Central memory CD4-positive, alpha-beta T cell (primary cell): ENCODE measurements around the gene SPNS3.

Experiments
- DNase-seq: peaks from one replicate; pipeline ENCODE4 v3.0.0; 2022

The SPNS3 gene

DNA sequence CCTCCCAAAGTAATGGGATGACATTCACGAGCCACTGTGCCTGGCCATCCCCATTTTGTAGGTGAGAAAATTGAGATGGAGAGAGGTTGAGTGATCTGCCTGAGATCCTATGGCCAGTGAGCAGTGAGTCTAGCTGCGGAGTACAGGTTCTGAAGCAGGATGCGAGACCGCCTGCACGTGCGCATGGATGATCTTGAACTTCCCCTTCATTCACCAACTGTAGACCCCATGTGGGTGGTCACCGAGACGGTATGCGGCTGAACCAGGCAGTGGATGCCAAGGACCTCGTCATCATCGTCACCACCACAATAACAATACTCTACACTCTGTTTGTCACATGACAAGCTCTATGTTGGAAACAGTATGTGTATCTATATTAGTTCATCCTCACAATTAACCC is 6.2 kb upstream of the SPNS3 start:
- DNase-seq: no peak

DNA sequence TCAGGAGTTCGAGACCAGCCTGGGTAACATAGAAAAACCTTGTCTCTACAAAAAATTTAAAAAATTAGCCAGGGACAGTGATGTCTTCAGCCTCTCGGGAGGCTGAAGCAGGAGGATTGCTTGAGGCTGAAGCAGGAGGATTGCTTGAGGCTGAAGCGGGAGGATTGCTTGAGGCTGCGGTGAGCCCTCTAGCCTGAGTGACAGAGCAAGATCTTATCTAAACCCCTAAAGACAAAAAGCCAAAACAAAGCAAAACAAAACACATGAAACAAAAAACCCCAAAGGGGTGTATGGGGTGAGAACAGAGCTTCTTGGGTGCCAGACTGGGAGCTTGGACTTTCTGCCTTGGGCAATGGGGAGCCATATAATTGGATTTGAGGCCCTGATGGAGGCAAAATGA is 2.6 kb downstream of the SPNS3 start:
- DNase-seq: no peak

GRCh38 chr17:4436846-4437245 is 3.1 kb downstream of the SPNS3 start:
- DNase-seq: no peak

GRCh38 chr17:4438162-4438944 is 4.6 kb downstream of the SPNS3 start:
- DNase-seq: no peak

DNA sequence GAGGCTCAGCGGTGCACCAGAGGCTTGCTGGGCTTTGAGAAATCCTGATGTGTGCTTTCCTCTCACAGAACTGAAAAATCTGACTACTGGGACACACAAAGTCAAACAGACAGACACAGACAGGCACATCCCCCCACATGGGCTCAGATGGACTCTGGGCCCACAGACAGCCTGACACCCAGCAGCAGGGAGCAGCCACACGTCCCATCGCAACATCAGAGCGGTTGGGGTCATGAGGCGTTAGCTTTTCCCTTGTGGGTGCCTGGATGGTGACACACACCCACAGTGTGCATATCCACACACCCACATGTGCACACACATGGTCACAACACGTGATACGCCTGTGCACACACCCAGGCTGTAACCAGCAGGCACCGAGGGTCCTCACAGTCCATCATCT is 6.3 kb downstream of the SPNS3 start:
- no peak for DNase-seq

DNA sequence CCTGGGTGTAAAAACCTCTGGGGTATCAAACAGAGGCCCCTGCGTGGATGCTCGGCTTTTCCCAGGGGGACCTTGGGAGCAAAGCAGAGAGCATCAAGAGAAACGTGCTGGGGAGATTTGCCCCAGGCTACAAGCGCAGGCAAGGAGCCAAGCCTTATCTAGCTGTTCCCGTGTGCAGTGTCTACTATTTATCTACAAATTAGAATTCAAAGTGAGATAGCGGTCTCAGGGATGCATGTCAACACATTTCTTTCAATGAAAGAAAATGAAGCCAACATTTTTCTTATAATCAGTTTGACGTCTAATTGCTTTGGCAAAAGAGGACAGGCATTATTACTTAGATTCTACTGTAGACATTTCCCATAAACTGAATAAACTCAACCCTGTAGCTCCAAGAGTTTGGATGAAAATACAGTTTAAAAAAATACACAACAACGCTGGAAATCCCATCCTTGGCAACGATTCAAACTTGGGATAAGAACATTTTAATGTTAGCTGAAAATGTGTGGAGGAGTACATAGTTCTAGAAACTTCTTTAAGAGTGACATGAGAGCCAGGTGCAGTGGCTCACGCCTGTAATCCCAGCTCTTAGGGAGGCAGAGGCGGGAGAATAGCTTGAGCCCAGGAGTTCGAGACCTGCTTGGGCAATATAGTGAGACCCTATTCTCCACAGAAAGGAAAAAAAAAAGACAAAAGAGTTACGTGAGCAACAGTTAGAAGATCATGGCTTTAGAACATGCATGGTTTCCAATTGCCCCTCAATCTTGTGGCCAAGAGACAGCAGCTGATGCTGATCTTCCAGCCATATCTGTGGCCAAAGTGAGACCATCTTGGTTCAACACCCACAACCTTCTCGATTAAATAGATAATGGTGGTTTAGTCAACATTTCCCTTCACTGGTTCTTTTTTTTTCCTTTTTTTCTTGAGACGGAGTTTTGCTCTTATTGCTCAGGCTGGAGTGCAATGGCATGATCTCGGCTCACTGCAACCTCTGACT is 7.2 kb downstream of the SPNS3 start:
- no peak for DNase-seq

- no peak for DNase-seq
Measured at GRCh38 chr17:4442582-4442981, 8.8 kb downstream of the SPNS3 start.

- DNase-seq: no peak
Measured at GRCh38 chr17:4443476-4443875, 9.7 kb downstream of the SPNS3 start.

DNA sequence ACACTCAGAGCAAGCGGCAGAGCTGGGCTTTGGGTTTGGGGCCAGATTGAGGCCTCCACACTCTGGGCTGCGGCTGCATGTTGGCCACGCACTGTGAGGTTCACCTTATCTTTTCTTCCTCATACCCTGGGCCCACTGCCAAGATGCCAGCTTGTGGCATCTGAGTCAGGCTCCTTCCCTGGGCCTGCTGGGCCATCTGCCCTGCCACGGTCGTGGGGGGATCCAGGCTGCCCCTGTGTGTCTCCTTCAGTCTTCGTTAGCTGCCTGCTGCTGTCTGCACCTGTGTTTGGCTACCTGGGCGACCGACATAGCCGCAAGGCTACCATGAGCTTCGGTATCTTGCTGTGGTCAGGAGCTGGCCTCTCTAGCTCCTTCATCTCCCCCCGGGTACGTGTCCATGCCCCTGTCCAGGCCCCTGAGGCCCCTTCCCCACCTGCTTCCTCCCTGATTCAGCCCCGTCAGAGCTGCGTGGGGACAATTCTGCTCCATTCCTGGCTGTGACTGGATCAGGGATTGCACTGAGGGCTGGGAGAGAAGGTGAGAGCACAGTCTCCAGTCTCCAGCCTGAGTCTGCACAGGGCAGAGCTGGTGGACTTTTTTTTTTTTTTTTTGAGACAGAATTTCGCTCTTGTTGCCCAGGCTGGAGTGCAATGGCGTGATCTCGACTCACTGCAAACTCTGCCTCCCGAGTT is 11.2 kb downstream of the SPNS3 start:
- DNase-seq: no peak

GRCh38 chr17:4445731-4446130 is 12.0 kb downstream of the SPNS3 start:
- no peak for DNase-seq

GRCh38 chr17:4446326-4447071 is 12.8 kb downstream of the SPNS3 start:
- DNase-seq: no peak

DNA sequence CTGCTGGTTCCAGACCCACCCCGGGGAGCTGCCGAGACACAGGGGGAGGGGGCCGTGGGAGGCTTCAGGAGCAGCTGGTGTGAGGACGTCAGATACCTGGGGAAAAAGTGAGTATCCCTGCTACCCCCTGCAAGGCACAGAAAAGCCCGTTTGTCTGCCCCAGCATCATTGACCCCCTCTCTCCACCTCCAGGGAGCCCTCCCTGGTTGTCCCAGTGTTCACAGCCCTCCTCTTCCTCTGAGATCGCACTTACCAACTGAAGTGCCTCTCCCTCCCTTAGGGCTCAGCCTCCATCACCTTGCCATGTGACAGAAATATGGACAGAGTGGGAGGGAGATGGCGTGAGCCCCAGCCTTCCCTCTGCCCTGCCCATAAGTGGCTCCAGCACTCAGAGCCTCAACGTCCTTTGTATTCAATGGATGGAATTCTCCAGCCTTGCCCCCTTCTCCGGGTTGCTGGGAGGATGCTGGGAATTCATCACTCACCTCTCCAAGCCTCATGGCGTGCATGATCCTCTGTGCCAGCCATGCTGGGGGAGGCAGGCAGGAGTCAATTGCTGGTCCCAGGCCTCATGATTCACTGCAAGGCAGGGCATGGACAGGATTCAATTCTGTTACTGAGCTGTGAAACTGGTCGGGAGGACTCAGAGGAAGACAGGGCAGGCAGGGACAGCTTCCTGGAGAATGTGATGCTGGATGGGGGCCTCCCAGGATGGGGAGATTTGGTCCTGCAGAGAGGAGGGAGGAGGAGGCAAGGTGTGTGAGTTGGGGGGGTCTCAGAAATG is 14.6 kb downstream of the SPNS3 start:
- no peak for DNase-seq

DNA sequence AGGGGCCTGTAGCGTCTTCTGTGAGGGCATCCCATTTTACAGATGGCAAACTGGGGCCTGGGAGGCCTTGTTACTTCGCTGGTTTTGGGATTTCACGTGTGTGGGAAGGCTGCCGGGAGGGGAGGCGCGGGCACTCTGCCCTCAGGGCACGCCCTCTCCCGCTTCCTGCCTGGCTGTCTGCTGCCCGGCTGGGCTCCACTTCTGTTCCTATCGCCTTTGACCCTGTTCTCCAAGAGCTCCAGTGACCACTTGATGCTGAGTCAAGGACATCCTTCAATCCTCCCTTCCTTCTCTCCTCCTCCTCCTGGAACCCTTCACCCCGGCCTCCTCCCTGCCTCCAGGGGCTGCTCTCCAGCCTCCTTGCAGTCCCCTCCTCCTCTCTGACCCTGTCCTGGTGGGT is 16.0 kb downstream of the SPNS3 start:
- DNase-seq: no peak

DNA sequence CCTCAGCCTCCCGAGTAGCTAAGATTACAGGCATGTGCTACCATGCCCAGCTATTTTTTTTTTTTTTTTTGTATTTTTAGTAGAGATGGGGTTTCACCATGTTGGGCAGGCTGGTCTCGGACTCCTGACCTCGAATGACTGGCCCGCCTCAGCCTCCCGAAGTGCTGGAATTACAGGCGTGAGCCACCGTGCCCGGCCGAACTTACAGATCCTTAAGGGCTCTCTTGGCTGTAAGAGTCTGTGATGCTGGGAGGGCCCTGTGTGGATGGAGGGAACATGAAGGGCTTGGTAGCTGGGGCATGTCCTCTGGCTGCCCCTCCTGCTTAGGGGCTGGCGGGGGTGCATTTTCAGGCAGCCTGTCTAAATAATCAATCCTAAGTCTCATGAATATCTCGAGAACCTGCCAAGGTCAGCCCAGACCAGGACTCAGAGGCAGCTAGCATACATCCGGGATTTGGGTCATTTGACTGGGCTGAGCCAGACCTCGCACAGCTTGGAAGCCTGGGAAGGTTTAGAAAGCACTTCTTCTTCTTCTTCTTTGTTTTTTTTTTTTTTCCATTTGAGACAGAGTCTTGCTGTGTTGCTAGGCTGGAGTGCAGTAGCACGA is 17.1 kb downstream of the SPNS3 start:
- DNase-seq: no peak

- no peak for DNase-seq
Measured at GRCh38 chr17:4453812-4454591, 20.3 kb downstream of the SPNS3 start.

- no peak for DNase-seq
Measured at GRCh38 chr17:4460661-4461060, 26.9 kb downstream of the SPNS3 start.

DNA sequence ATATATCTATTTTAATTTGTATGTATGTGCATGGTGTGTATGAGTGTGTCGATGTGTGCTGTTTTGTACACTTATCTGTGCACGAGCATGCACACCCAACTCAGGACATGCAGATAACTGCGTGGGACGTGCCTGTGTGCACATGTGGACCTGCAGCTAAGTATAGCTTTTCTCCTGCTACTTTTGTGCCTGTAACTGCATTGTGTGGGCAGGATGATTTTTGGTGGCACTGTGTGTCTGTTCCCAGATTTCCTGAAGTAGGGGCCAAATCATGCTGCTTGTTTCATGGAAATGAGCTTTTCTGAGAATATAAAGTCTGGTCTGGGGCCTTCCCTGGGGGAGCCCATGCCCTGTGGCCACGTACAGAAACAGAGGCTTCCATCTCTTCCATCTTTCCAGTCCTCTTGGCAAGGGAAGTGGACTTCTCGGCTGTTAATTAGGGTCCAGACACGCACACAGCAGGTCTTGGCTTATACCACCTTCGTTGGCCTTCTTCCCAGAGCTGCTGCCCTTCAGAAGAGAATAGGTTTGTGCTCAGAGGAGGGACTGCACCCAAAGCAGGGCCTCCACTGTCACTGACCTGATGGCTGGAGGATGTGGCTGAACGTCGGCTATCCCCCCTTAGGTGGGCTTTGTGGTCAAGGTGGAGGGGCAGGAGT is 30.2 kb downstream of the SPNS3 start:
- DNase-seq: no peak

- no peak for DNase-seq
Measured at GRCh38 chr17:4465786-4466185, 32.0 kb downstream of the SPNS3 start.

DNA sequence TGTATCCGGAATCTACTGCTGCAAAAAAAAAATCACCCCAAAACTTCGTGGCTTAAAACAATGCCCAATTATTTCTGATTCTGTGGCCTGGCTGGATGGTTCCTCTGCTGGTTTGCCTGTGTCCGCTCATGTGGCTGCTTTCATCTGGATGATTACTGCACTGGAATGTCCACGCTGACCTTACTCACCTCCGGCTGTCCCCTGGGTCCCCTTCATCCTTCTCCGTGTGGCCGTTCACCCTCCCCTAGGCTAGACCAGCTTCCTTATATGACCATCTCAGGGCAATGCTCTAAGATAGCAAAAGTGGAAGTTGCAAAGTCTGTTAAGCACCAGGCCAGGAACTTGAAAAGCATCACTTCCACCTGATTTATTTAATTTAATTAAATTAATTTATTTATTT is 33.5 kb downstream of the SPNS3 start:
- DNase-seq: no peak

DNA sequence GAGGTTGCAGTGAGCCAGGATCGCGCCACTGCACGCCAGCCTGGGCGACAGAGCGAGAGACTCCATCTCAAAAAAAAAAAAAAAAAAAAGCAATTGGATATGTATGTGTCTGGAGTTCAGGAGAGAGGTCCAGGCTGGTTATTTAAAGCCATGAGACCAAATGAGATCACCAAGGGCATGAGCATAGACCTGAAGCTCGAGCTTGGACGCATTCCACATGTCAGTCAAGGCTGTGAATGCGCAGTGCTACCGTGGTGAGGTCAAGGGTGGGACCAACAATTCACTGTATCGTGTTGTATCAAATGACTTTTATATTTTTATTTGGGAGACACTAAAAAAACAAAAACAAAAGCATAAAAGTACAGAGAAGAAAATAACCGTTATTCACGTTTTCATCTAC is 35.8 kb downstream of the SPNS3 start:
- DNase-seq: no peak
